DMS153 treated with DMSO at 0.1 percent for 48 hours (cell line): ENCODE results near the gene SMARCA4.

ENCODE experiments used
- DNase-seq: peaks from one replicate; lab custom pipeline; 2025; ENCODE audit not compliant: unreplicated experiment; lab: John Stamatoyannopoulos, UW

SMARCA4 gene

DNA sequence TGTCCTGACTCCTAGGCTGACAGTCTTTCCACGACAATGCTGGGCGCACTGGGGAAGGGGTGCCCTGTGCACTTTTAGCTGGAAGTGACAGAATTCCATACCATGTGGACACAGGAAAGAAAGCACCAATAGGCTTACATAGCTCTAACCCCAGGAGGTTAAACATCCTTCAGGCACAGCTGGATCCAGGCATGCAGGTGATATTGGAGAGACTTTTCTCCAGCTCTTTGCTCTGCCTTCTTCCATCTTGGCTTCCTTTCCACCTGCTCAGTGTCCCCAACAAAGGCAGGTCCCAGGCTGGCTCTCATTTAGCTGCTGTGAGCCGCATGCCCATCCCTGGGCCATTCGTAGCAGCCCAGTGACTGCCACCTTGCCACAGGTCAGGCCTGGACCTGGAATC, 67.3 kb downstream of the SMARCA4 start:
- DNase-seq, result no peak

DNA sequence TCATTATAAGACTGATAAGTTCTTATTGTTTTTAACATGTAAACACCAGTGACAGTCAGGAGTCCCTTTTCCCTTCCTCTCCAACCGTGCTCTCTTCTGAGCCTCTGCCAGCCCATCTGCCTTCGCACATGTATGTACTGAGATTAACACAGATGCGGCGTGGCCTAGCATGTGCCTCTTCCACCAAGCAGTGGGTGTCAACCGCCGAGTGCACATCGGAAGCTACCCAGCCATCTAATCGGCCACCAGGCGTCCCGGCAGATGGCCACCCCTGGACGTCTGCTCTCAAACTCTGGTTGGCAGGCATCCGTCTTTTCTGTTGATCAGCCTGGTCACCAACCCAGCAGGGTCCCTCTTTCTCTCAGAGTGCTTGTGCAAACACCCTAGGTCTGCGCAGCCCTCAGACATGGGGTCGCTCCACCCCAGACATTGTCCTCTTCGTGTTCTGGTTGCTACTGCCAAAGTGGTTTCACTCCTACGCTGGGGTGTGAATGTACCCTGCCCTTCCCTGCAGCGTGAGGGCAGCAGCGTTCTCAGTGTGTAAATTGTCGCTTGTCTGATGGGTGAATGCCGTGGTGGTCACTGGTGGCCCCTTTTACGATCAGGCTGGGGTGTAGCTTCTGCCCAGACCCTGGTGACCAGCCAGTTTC, 70.7 kb downstream of the SMARCA4 start:
- DNase-seq, result no peak

DNA sequence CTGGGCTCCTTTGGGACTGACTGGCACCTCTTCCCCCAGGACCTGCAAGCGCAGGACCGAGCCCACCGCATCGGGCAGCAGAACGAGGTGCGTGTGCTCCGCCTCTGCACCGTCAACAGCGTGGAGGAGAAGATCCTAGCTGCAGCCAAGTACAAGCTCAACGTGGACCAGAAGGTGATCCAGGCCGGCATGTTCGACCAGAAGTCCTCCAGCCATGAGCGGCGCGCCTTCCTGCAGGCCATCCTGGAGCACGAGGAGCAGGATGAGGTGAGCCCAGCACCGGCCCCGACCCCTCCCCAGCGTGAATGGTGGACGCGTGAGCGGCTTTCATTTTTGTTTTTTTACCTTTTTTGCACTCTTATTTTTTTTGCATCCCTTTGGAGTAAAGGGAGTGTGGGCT, 72.4 kb downstream of the SMARCA4 start:
- no peak for DNase-seq

- no peak for DNase-seq
Measured at GRCh38 chr19:11033763-11034162, 72.9 kb downstream of the SMARCA4 start.

DNA sequence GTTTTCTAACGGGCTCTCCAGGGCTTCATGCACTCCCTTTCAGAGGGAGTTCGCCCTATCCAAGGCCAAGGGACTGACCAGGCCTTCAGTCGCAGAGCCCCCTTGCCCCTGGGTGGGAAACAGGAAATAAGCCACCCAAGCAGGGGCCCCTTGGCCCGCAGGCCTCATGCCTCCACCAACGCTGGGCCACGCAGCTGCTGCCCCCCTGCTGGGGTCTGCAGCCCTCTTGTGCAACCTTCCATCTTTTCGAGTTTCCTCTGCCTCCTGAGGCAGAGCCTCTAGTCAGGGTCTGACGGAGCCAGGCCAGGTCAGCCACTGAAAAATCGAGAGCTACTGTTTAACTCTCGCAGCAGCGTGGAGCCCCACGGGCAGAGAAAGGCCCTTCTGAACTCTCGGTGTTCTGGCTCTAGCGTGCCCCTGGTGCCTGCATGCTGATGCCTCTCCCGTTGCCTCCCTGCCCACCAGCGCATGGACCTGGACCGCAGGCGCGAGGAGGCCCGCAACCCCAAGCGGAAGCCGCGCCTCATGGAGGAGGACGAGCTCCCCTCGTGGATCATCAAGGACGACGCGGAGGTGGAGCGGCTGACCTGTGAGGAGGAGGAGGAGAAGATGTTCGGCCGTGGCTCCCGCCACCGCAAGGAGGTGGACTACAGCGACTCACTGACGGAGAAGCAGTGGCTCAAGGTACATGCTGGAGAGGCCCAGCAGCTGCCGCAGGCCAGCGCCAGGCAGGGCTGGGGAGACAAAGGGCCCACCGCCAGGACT, 73.8 kb downstream of the SMARCA4 start:
- no peak for DNase-seq

DNA sequence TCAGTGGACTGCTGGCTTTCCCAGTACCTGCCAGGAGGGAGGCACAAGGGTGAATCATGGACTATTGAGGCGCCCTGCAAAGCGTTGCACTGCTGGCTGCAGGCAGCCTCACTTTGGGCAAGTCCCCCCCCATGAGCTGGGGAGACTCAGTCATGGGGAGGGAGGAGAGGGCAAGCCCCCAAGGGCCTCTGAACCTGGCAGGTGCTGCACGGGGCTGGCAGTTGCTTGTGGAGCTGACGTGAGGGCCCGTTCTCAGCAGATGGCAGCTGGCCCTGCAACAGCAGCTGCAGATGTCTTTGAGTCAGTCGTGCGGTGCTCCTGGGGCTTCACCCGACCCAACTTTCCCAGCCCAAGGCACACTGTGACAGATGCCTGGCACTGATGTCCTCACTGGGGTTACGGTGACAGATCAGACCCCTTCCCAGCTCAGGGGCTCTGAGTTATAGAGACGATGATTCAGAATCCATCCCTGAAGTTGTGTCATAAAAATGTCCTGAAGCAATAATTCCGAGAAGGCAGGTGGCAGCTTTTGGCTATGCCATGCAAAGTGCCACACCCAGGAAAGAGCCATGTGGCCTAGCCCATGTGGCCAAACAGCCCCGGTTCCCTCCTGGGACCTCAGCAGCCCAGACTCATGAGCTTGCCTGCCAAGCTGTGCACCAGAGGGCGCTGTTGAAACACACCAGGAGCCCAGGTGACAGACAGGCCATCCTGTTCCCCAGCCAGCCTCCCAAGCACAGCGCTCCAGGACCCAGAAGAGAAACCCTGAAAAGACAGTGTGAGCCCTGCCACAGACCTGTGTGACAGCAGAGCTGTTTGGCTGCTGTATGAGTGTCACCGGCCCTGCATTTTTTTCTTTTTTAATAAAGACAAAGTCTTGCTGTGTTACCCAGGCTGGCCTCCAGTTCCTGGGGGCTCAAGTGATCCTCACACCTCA, 74.9 kb downstream of the SMARCA4 start:
- peak; percentile 69 for DNase-seq

GRCh38 chr19:11038511-11038910, 77.7 kb downstream of the SMARCA4 start:
- no peak for DNase-seq

DNA sequence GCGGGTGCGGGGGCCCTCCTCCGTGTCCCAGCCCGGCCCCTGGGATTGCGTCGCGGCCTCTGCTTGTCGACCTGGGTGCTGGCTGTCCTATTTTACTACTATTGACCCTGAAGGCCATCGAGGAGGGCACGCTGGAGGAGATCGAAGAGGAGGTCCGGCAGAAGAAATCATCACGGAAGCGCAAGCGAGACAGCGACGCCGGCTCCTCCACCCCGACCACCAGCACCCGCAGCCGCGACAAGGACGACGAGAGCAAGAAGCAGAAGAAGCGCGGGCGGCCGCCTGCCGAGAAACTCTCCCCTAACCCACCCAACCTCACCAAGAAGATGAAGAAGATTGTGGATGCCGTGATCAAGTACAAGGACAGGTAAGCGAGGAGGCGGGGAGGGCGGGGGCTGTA, 80.4 kb downstream of the SMARCA4 start:
- DNase-seq, result no peak

DNA sequence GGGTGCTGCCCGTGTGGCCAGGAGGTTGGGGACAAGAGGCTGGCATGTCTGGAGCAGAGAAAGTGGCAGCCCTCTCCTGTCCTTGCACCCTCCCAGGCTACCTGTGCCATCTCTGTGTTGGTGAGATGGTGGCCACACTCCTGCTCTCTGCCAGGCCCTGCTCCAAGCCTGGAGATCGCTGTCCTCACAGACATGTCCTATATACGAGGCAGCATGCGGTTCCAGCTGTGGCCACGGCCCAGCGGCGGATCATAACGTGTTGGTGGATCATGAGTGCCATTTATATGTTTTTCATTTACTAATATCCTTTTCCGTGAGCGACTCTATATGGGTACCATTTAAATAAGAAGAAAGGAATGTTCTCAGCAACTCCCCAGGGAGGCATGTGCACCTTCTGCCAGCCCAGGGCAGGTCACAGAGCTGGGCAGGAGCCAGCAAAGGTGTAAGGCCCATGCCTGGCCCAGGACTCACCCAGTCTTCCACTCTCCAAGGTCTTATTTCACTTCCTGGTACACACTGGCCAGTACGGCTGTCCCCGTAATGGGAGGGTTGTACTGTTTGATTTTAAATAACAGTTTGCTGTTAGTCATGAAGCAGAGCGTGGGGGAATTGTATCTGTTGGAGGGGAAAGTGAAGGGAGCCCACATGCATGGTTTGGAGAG, 81.3 kb downstream of the SMARCA4 start:
- DNase-seq, result no peak

DNA sequence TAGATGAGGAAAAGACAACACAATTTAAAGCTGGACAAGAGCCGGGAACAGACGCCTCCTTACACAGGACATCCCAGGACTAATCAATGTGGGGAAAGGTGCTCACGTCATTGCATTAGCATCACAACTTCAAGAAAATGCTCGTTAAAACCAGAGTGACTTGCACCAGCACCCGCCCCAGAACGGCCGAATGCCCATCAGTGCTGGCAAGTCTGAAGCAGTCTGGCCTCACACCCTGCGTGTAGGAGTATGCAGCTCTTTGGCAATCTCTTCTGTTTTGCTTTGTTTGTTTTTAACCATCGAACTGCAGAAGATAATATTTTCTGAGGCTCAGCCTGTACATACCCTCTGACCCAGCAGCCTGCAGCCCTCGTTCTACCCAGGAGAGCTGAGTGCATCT, 83.6 kb downstream of the SMARCA4 start:
- no peak for DNase-seq

DNA sequence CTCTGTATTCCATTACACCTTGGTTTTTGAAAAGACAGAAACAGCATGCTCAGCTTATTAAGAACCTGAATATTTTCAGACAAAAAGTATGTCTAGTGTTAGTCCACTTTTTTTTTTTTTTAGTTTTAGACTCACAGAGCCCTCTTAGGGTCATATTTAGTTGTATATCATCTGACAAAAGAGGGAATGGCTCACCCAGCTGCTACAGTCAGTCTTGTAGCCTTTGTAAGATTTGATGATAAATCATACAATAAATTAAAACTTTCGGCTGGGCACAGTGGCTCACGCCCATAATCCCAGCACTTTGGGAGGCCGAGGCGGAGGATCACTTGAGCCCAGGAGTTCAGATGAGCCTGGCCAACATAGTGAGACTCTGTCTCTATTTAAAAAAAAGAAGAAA, 84.7 kb downstream of the SMARCA4 start:
- no peak for DNase-seq

- no peak for DNase-seq
Measured at GRCh38 chr19:11046605-11047354, 86.0 kb downstream of the SMARCA4 start.

DNA sequence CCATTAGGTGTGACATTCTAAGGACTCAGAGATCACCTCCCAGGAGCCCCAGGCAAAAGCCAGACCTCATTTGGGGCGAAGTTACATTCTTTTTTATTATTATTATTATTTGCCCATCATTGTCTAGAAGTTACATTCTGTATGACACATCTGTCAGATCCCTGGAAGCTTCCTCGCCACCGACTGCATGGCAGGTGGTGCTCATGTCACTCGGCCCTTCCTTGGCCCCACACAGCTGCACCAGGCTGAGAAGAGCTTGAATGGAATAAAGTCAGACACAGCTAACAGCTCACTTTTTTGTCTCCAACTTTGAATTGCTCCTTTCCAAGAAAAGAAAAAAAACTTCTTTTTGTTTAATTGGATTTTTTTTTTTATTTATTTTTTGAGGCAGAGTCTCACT, 87.0 kb downstream of the SMARCA4 start:
- no peak for DNase-seq

GRCh38 chr19:11050323-11051114, 89.7 kb downstream of the SMARCA4 start:
- no peak for DNase-seq

- DNase-seq, result no peak
Measured at GRCh38 chr19:11053817-11054195, 93.0 kb downstream of the SMARCA4 start.

DNA sequence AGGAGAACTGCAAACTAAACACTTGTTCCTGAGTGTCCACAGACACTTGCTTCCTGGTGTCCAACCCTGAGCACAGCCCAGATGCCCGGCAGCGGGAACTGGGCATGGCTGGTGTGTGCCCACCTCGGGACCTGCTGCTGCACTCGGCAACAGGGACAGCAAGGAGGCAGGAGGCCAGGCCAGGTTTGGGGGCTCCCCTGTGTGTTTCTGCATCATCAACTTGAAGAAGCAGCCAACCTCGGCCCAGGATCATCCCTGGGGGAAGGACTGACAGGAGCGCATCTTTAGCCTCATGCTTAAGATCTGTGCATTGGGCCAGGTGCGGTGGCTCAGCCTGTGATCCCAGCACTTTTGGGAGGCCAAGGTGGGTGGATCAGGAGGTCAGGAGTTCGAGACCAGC, 93.4 kb downstream of the SMARCA4 start:
- DNase-seq, result no peak

- DNase-seq, result no peak
Measured at GRCh38 chr19:11054628-11055027, 93.8 kb downstream of the SMARCA4 start.

- no peak for DNase-seq
Measured at GRCh38 chr19:11058246-11059030, 97.6 kb downstream of the SMARCA4 start.
